ENCODE results near the gene RASA2.

- TF ChIP-seq, protein P1, sequence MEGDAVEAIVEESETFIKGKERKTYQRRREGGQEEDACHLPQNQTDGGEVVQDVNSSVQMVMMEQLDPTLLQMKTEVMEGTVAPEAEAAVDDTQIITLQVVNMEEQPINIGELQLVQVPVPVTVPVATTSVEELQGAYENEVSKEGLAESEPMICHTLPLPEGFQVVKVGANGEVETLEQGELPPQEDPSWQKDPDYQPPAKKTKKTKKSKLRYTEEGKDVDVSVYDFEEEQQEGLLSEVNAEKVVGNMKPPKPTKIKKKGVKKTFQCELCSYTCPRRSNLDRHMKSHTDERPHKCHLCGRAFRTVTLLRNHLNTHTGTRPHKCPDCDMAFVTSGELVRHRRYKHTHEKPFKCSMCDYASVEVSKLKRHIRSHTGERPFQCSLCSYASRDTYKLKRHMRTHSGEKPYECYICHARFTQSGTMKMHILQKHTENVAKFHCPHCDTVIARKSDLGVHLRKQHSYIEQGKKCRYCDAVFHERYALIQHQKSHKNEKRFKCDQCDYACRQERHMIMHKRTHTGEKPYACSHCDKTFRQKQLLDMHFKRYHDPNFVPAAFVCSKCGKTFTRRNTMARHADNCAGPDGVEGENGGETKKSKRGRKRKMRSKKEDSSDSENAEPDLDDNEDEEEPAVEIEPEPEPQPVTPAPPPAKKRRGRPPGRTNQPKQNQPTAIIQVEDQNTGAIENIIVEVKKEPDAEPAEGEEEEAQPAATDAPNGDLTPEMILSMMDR (IDR thresholded peaks at IDR 0.05) = no peak
- TF ChIP-seq POLR2A (IDR thresholded peaks at IDR 0.05) = no peak
Observed at GRCh38 chr3:141491929-141492328, 5.1 kb downstream of the RASA2 start.

Measured in prostate gland (tissue), 2 donors.